ENCODE data around the gene WDR70. TPM values are rescaled to one million over a fixed set of nuclear protein-coding genes. Genes with fewer than 3 reads are reported as not detected.

The WDR70 gene
- total and polyA plus RNA-seq, 4 donors, result 4.0 to 17.7 (median 14.5) TPM

DNA sequence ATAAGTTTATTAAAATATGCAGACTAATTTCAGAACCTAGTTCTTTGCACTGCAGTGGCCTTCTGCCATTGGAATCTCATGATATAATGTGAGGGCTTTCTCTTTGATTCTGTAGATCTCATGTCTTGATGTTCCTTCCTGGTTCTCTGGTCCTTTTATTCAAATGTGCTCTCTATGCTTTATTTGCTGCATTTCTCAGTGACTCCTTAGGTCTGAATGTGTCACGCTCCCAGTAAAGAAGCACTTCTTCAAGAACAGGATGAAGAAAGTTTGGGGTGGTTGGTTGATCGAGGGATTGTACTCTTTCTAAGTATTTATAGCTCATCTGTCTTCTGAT lies 338.1 kb downstream of the WDR70 start:
- WGBS, result 70% methylated on average over 2 of the region's 2 CpGs
- Histone ChIP-seq H3K9ac (ENCODE audit: low read depth in 1 of 2, low read length in 2 of 2) (no peak overlapping the region), H3K4me3 (ENCODE audit: low read depth in 1 of 3, low read length in 3 of 3) (no peak overlapping the region), H3K36me3 (ENCODE audit: control insufficient read depth in 4 of 4, insufficient read depth in 3 of 4, low read depth in 1 of 4, low read length in 3 of 4) (no peaks in the 10 kb centered on the region), H3K27me3 (ENCODE audit: control insufficient read depth in 4 of 4, insufficient read depth in 4 of 4, low read length in 3 of 4) (no peaks in the 10 kb centered on the region), H3K4me1 (ENCODE audit: control insufficient read depth in 4 of 4, insufficient read depth in 4 of 4, low read length in 3 of 4) (peaks cover 3 to 13% (median 12%) of the 10 kb centered on the region in 4 donors), H3K9me3 (ENCODE audit: control insufficient read depth in 4 of 4, low read length in 3 of 4) (no peaks in the 10 kb centered on the region), H3K27ac (ENCODE audit: low read depth in 1 of 2, low read length in 2 of 2) (no peak overlapping the region)
- TF ChIP-seq, protein P1, sequence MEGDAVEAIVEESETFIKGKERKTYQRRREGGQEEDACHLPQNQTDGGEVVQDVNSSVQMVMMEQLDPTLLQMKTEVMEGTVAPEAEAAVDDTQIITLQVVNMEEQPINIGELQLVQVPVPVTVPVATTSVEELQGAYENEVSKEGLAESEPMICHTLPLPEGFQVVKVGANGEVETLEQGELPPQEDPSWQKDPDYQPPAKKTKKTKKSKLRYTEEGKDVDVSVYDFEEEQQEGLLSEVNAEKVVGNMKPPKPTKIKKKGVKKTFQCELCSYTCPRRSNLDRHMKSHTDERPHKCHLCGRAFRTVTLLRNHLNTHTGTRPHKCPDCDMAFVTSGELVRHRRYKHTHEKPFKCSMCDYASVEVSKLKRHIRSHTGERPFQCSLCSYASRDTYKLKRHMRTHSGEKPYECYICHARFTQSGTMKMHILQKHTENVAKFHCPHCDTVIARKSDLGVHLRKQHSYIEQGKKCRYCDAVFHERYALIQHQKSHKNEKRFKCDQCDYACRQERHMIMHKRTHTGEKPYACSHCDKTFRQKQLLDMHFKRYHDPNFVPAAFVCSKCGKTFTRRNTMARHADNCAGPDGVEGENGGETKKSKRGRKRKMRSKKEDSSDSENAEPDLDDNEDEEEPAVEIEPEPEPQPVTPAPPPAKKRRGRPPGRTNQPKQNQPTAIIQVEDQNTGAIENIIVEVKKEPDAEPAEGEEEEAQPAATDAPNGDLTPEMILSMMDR (IDR thresholded peaks at IDR 0.05; ENCODE audit: low read depth, low read length, missing input control), result no peak
- TF ChIP-seq, protein P2, sequence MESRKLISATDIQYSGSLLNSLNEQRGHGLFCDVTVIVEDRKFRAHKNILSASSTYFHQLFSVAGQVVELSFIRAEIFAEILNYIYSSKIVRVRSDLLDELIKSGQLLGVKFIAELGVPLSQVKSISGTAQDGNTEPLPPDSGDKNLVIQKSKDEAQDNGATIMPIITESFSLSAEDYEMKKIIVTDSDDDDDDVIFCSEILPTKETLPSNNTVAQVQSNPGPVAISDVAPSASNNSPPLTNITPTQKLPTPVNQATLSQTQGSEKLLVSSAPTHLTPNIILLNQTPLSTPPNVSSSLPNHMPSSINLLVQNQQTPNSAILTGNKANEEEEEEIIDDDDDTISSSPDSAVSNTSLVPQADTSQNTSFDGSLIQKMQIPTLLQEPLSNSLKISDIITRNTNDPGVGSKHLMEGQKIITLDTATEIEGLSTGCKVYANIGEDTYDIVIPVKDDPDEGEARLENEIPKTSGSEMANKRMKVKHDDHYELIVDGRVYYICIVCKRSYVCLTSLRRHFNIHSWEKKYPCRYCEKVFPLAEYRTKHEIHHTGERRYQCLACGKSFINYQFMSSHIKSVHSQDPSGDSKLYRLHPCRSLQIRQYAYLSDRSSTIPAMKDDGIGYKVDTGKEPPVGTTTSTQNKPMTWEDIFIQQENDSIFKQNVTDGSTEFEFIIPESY (IDR thresholded peaks at IDR 0.05), result no peak
- TF ChIP-seq, protein P3, sequence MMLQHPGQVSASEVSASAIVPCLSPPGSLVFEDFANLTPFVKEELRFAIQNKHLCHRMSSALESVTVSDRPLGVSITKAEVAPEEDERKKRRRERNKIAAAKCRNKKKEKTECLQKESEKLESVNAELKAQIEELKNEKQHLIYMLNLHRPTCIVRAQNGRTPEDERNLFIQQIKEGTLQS (IDR thresholded peaks at IDR 0.05), result no peak
- no peak for TF ChIP-seq RAD21 (IDR thresholded peaks at IDR 0.05)
- no peak for DNase-seq (ENCODE audit: low spot score)

DNA sequence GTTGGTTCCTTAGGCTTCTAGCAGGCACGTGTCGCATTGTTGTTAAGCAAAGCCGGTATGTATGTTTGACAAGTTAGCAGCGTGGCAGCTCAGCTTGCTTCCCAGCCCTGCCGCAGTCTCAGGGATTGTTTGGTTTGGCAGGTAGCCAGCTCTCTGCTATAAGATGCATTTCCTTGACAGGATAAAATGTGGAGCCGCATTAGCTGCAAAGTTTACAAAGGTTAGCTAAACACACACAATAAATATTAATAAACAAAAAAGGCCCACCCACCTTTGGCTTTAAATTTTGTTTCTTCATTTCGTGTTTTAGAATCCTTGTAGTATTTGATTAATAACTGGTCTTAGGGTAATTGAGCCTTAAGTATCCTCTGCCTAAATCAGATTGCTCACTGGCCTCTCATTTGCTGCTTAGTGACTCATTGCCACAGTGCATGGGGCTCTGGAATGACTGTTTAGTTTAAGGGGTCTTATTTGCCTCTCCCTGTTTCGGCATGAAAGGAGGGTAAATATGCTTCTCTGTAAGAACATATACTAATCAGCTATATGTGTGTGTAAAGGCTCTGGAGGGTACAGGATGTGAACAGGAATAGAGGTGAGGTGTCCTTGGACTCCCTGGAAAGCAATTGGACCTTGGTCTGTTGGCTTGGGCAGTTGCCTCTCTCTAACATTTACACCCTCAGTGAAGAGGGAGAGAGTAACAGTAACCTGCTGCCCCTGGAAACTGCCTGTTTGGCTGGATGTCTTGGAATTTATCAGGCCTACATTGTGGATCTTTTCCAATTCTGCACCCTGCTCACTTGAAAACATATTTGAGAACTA lies 338.7 kb downstream of the WDR70 start:
- 56% methylated on average over 8 of the region's 8 CpGs for WGBS
- Histone ChIP-seq H3K36me3 (ENCODE audit: control insufficient read depth in 4 of 4, insufficient read depth in 3 of 4, low read depth in 1 of 4, low read length in 3 of 4) (no peaks in the 10 kb centered on the region), H3K27ac (ENCODE audit: low read depth in 1 of 2, low read length in 2 of 2) (no peak overlapping the region), H3K4me1 (ENCODE audit: control insufficient read depth in 4 of 4, insufficient read depth in 4 of 4, low read length in 3 of 4) (peaks cover 3 to 13% (median 12%) of the 10 kb centered on the region in 4 donors), H3K9ac (ENCODE audit: low read depth in 1 of 2, low read length in 2 of 2) (no peak overlapping the region), H3K4me3 (ENCODE audit: low read depth in 1 of 3, low read length in 3 of 3) (no peak overlapping the region), H3K27me3 (ENCODE audit: control insufficient read depth in 4 of 4, insufficient read depth in 4 of 4, low read length in 3 of 4) (no peaks in the 10 kb centered on the region), H3K9me3 (ENCODE audit: control insufficient read depth in 4 of 4, low read length in 3 of 4) (no peaks in the 10 kb centered on the region)
- DNase-seq (ENCODE audit: low spot score), result no peak
- TF ChIP-seq, protein P4, sequence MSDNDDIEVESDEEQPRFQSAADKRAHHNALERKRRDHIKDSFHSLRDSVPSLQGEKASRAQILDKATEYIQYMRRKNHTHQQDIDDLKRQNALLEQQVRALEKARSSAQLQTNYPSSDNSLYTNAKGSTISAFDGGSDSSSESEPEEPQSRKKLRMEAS (IDR thresholded peaks at IDR 0.05), result no peak
- TF ChIP-seq EGR1 (IDR thresholded peaks at IDR 0.05; ENCODE audit: low read depth in 2 of 2) (no peak), GABPA (IDR thresholded peaks at IDR 0.05 in 1 of 2, conservative IDR thresholded peaks at IDR 0.05 in 1 of 2) (no peak), NR2F2 (IDR thresholded peaks at IDR 0.05) (no peak), JUND (IDR thresholded peaks at IDR 0.05) (peak; percentile 9 to 30), HNF4A (conservative IDR thresholded peaks at IDR 0.05) (peak; percentile 76 to 90), RXRA (IDR thresholded peaks at IDR 0.05) (peak; percentile 38 to 43), FOXA2 (IDR thresholded peaks at IDR 0.05) (no peak), YY1 (IDR thresholded peaks at IDR 0.05) (no peak), TAF1 (conservative IDR thresholded peaks at IDR 0.05) (no peak), HNF4G (IDR thresholded peaks at IDR 0.05) (peak; percentile 57), RAD21 (IDR thresholded peaks at IDR 0.05) (peak in 1 of 2 donors; percentile 19), SP1 (IDR thresholded peaks at IDR 0.05) (peak; percentile 24), FOXA1 (IDR thresholded peaks at IDR 0.05) (no peak)
- TF ChIP-seq, protein P2 (IDR thresholded peaks at IDR 0.05), result no peak
- TF ChIP-seq, protein P3 (IDR thresholded peaks at IDR 0.05), result no peak
- TF ChIP-seq, protein P1 (IDR thresholded peaks at IDR 0.05; ENCODE audit: low read depth, low read length, missing input control), result no peak
- TF ChIP-seq, protein P5, sequence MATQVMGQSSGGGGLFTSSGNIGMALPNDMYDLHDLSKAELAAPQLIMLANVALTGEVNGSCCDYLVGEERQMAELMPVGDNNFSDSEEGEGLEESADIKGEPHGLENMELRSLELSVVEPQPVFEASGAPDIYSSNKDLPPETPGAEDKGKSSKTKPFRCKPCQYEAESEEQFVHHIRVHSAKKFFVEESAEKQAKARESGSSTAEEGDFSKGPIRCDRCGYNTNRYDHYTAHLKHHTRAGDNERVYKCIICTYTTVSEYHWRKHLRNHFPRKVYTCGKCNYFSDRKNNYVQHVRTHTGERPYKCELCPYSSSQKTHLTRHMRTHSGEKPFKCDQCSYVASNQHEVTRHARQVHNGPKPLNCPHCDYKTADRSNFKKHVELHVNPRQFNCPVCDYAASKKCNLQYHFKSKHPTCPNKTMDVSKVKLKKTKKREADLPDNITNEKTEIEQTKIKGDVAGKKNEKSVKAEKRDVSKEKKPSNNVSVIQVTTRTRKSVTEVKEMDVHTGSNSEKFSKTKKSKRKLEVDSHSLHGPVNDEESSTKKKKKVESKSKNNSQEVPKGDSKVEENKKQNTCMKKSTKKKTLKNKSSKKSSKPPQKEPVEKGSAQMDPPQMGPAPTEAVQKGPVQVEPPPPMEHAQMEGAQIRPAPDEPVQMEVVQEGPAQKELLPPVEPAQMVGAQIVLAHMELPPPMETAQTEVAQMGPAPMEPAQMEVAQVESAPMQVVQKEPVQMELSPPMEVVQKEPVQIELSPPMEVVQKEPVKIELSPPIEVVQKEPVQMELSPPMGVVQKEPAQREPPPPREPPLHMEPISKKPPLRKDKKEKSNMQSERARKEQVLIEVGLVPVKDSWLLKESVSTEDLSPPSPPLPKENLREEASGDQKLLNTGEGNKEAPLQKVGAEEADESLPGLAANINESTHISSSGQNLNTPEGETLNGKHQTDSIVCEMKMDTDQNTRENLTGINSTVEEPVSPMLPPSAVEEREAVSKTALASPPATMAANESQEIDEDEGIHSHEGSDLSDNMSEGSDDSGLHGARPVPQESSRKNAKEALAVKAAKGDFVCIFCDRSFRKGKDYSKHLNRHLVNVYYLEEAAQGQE (IDR thresholded peaks at IDR 0.05), result no peak

Data from liver (tissue), 9 donors.